Measurements from ENCODE around the gene TSPAN3. TPM values are rescaled to one million over a fixed set of nuclear protein-coding genes. Genes with fewer than 3 reads are reported as not detected.

Gene TSPAN3
- total RNA-seq, 1 experiment from 2014 or later: 140 TPM

DNA sequence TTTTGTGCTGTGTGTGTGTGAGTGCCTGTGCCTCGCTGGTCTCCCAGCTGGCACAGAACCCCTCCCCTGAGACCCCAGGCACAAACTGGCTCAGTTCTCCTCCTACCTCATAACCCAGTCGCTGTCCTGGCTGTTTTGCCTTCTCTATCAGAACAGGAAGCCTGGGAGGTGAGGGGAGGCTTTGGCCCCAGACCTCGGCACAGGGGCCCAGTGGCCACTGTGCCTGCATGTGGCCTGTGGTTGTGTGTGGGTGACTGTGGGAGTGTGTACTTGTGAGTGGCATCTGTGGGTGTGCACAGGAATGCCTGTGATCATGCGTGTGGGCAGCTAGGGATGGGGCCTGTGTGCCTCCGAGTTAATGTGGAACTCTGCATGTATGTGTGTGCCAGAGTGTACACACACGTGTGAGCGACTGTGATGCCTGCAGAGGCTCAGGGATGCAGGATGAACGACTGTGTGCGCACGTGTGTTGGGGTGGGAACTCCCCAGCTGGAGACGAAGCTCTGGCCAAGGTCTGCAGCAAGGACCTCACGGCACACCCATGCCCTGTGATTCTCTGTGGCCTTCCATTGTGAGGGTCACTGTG lies 43.7 kb downstream of the TSPAN3 start:
- no peaks in the 10 kb centered on the region for H3F3A ChIP-seq (ENCODE audit: low read length, unreplicated experiment)
- DNase-seq: no peak
- ChIA-PET POLR2A (ENCODE audit: unreplicated experiment) (no interaction called here), CTCF (no interaction called here)
- no TSS peak for BruUV-seq (replicated peaks)
- no peak overlapping the region for H3K27ac ChIP-seq (ENCODE audit: low read length)
- no peaks in the 10 kb centered on the region for H3K9me2 ChIP-seq (replicated peaks; ENCODE audit: low read length)
- no peak overlapping the region for H3K4me2 ChIP-seq (ENCODE audit: low read length)
- no peak overlapping the region for H2AFZ ChIP-seq (ENCODE audit: low read length)
- no peaks in the 10 kb centered on the region for H3K27me3 ChIP-seq (ENCODE audit: low read length)
- H4K20me1 ChIP-seq (ENCODE audit: low read length): no peaks in the 10 kb centered on the region
- ATAC-seq: no peak
- H3K79me2 ChIP-seq (ENCODE audit: low read length): no peaks in the 10 kb centered on the region
- TF ChIP-seq EZH2 (IDR thresholded peaks at IDR 0.05; ENCODE audit: low read length, unreplicated experiment) (no peak), EZH2phosphoT487 (IDR thresholded peaks at IDR 0.05; ENCODE audit: borderline replicate concordance, low read length) (no peak)
- TF ChIP-seq, protein P1, sequence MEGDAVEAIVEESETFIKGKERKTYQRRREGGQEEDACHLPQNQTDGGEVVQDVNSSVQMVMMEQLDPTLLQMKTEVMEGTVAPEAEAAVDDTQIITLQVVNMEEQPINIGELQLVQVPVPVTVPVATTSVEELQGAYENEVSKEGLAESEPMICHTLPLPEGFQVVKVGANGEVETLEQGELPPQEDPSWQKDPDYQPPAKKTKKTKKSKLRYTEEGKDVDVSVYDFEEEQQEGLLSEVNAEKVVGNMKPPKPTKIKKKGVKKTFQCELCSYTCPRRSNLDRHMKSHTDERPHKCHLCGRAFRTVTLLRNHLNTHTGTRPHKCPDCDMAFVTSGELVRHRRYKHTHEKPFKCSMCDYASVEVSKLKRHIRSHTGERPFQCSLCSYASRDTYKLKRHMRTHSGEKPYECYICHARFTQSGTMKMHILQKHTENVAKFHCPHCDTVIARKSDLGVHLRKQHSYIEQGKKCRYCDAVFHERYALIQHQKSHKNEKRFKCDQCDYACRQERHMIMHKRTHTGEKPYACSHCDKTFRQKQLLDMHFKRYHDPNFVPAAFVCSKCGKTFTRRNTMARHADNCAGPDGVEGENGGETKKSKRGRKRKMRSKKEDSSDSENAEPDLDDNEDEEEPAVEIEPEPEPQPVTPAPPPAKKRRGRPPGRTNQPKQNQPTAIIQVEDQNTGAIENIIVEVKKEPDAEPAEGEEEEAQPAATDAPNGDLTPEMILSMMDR (conservative IDR thresholded peaks at IDR 0.05; ENCODE audit: low read depth, low read length): no peak
- no peak overlapping the region for H3K4me3 ChIP-seq (ENCODE audit: low read length)
- H3K4me1 ChIP-seq (ENCODE audit: insufficient read depth, low read length): no peaks in the 10 kb centered on the region
- no peaks in the 10 kb centered on the region for H3K36me3 ChIP-seq (ENCODE audit: low read depth, low read length)
- no peak overlapping the region for H3K9ac ChIP-seq (ENCODE audit: low read length)
- intact Hi-C loops (cut with micrococcal nuclease): no loop called here
- H3K9me3 ChIP-seq (ENCODE audit: low read length): no peaks in the 10 kb centered on the region

GRCh38 chr15:77026501-77027110 lies 44.3 kb downstream of the TSPAN3 start:
- Histone ChIP-seq H4K20me1 (ENCODE audit: low read length) (no peaks in the 10 kb centered on the region), H3K4me2 (ENCODE audit: low read length) (no peak overlapping the region), H3K27ac (ENCODE audit: low read length) (no peak overlapping the region), H3K9me2 (replicated peaks; ENCODE audit: low read length) (no peaks in the 10 kb centered on the region), H3K9me3 (ENCODE audit: low read length) (no peaks in the 10 kb centered on the region), H3F3A (ENCODE audit: low read length, unreplicated experiment) (no peaks in the 10 kb centered on the region), H3K79me2 (ENCODE audit: low read length) (no peaks in the 10 kb centered on the region), H3K4me1 (ENCODE audit: insufficient read depth, low read length) (peaks cover 5% of the 10 kb centered on the region; the same call in 1 of the 2 replicates), H3K9ac (ENCODE audit: low read length) (no peak overlapping the region), H3K27me3 (ENCODE audit: low read length) (no peaks in the 10 kb centered on the region), H3K36me3 (ENCODE audit: low read depth, low read length) (no peaks in the 10 kb centered on the region), H2AFZ (ENCODE audit: low read length) (no peak overlapping the region), H3K4me3 (ENCODE audit: low read length) (no peak overlapping the region)
- ChIA-PET CTCF (no interaction called here), POLR2A (ENCODE audit: unreplicated experiment) (no interaction called here)
- intact Hi-C loops (cut with micrococcal nuclease): no loop called here
- ATAC-seq: no peak
- no peak for DNase-seq
- TF ChIP-seq, protein P1 (conservative IDR thresholded peaks at IDR 0.05; ENCODE audit: low read depth, low read length): no peak
- no peak for TF ChIP-seq EZH2phosphoT487 (IDR thresholded peaks at IDR 0.05; ENCODE audit: borderline replicate concordance, low read length)
- no peak for TF ChIP-seq EZH2 (IDR thresholded peaks at IDR 0.05; ENCODE audit: low read length, unreplicated experiment)
- BruUV-seq (replicated peaks): no TSS peak

GRCh38 chr15:77025941-77026411 lies 44.9 kb downstream of the TSPAN3 start:
- H4K20me1 ChIP-seq (ENCODE audit: low read length): no peaks in the 10 kb centered on the region
- H3K9me3 ChIP-seq (ENCODE audit: low read length): no peaks in the 10 kb centered on the region
- no peak overlapping the region for H3K27ac ChIP-seq (ENCODE audit: low read length)
- ATAC-seq (no peak), DNase-seq (no peak)
- H3K27me3 ChIP-seq (ENCODE audit: low read length): no peaks in the 10 kb centered on the region
- no peaks in the 10 kb centered on the region for H3K79me2 ChIP-seq (ENCODE audit: low read length)
- peaks cover 6% of the 10 kb centered on the region; the same call in 1 of the 2 replicates for H3K4me1 ChIP-seq (ENCODE audit: insufficient read depth, low read length)
- no peaks in the 10 kb centered on the region for H3K36me3 ChIP-seq (ENCODE audit: low read depth, low read length)
- H3K4me3 ChIP-seq (ENCODE audit: low read length): no peak overlapping the region
- H3K4me2 ChIP-seq (ENCODE audit: low read length): no peak overlapping the region
- ChIA-PET POLR2A (ENCODE audit: unreplicated experiment) (no interaction called here), CTCF (no interaction called here)
- H2AFZ ChIP-seq (ENCODE audit: low read length): no peak overlapping the region
- H3K9ac ChIP-seq (ENCODE audit: low read length): no peak overlapping the region
- H3K9me2 ChIP-seq (replicated peaks; ENCODE audit: low read length): no peaks in the 10 kb centered on the region
- no peaks in the 10 kb centered on the region for H3F3A ChIP-seq (ENCODE audit: low read length, unreplicated experiment)
- intact Hi-C loops (cut with micrococcal nuclease): no loop called here
- no peak for TF ChIP-seq EZH2 (IDR thresholded peaks at IDR 0.05; ENCODE audit: low read length, unreplicated experiment)
- TF ChIP-seq, protein P1 (conservative IDR thresholded peaks at IDR 0.05; ENCODE audit: low read depth, low read length): no peak
- no TSS peak for BruUV-seq (replicated peaks)

Data from PC-3 (cell line).